MCF 10A (cell line): ENCODE measurements around the gene GGNBP2. TPM values are rescaled to one million over a fixed set of nuclear protein-coding genes. Genes with fewer than 3 reads are reported as not detected.
A peak's percentile ranks its signal among the peaks of the same experiment; 100 is the strongest.

Source experiments
- Bru-seq: library from RNA; stranded (reverse); fragments of 400-500 nt; gene quantifications from one replicate; lab custom pipeline; 2021; lab: Mats Ljungman, UMichigan
- BruChase-seq, 2 experiments: library from RNA; stranded (reverse); fragments of 400-500 nt; gene quantifications; one replicate each; lab custom pipeline; 2021; lab: Mats Ljungman, UMichigan
- BruUV-seq: library from RNA; stranded (reverse); fragments of 400-500 nt; replicated peaks from 2 replicates; lab custom pipeline; 2021; lab: Mats Ljungman, UMichigan
- CTCF ChIA-PET: fragments of 300-600 bp; sonication (Branson Sonifier 250); formaldehyde crosslinking; extraction: SDS; loops from one replicate; lab custom pipeline; 2021; ENCODE audit warnings: antibody characterized with exemption, inconsistent platforms; lab: Yijun Ruan, JAX
- POLR2A ChIA-PET: fragments of 300-600, 350-650 bp; sonication (Branson Sonifier 250); formaldehyde crosslinking; extraction: SDS; loops from one replicate; lab custom pipeline; 2020; ENCODE audit warnings: antibody characterized with exemption, inconsistent platforms; lab: Yijun Ruan, JAX
- DNase-seq: peaks from one replicate; pipeline ENCODE4 v3.0.0-alpha.2; 2018; ENCODE audit not compliant: unreplicated experiment
- H3K27ac Mint-ChIP-seq: one replicate; pipeline ENCODE4 v1.8.0; 2022; ENCODE audit warnings: mild to moderate bottlenecking, low read depth, mixed read lengths; ENCODE audit not compliant: unreplicated experiment
- H3K27me3 Mint-ChIP-seq: one replicate; pipeline ENCODE4 v1.8.0; 2022; ENCODE audit warnings: mixed read lengths; ENCODE audit not compliant: insufficient read depth, unreplicated experiment
- H3K36me3 Mint-ChIP-seq: one replicate; pipeline ENCODE4 v1.8.0; 2022; ENCODE audit warnings: mild to moderate bottlenecking, moderate library complexity, mixed read lengths; ENCODE audit not compliant: insufficient read depth, unreplicated experiment
- H3K4me1 Mint-ChIP-seq: one replicate; pipeline ENCODE4 v1.8.0; 2022; ENCODE audit warnings: mixed read lengths; ENCODE audit not compliant: insufficient read depth, unreplicated experiment
- H3K4me3 Mint-ChIP-seq: one replicate; pipeline ENCODE4 v1.8.0; 2022; ENCODE audit warnings: mild to moderate bottlenecking, moderate library complexity, mixed read lengths; ENCODE audit not compliant: unreplicated experiment
- H3K9me3 Mint-ChIP-seq: one replicate; pipeline ENCODE4 v1.8.0; 2022; ENCODE audit warnings: mixed read lengths; ENCODE audit not compliant: unreplicated experiment
- CTCF ChIP-seq: fragments of 200-600 bp; IDR thresholded peaks from one replicate; pipeline ENCODE4 v1.8.0; 2022; ENCODE audit warnings: antibody characterized with exemption, mild to moderate bottlenecking; ENCODE audit not compliant: unreplicated experiment
- intact Hi-C: fragments of 100-400 bp; cut with micrococcal nuclease; formaldehyde crosslinking; loops from 2 replicates; pipeline ENCODE4 v1.14.1; 2022
- long read RNA-seq: library from polyadenylated mRNA; stranded (forward); transcript quantifications from one replicate; pipeline ENCODE4 v2.0.0, GENCODE V29; 2022
- total RNA-seq: library from RNA; stranded (reverse); gene quantifications from 2 replicates; pipeline ENCODE4 v1.2.3, GENCODE V29; 2022

GGNBP2 gene
- 88.7 and 91.5 TPM in 2 replicates for total RNA-seq
- Bru-seq, nascent RNA, result percentile 91 among the genes with signal in this experiment
- BruChase-seq, experiment 1, labeled RNA remaining after a 6-hour chase, result percentile 83 among the genes with signal in this experiment
- BruChase-seq, experiment 2, labeled RNA remaining after a 2-hour chase, result percentile 92 among the genes with signal in this experiment
- long read RNA-seq, transcript GGNBP2-210 (2 exons, 2,315 nt), result minor isoform, 9 of 239 reads
- long read RNA-seq, transcript GGNBP2-212 (14 exons, 2,847 nt), result major isoform, 55 of 239 reads
- long read RNA-seq, partial matches to known transcripts, result 121 of 239 reads
- long read RNA-seq, other reads (novel, unspliced or antisense), result 53 of 239 reads

- H3K27me3 Mint-ChIP-seq, result no peaks in the 10 kb centered on the region
- intact Hi-C loops, result loop anchor here (1.0 to 2.0 kb wide), 2 partner anchors 10 to 48 kb away; partner anchors contain the start of genes MYO19 and PIGW
- ChIA-PET POLR2A (interaction anchor here (0.6 to 8.0 kb wide), 19 partner anchors 8 to 1036 kb away, joined by 3 to 266 read pairs (median 6); partner anchors contain the start of genes AATF, DHRS11, MRM1 and MYO19), CTCF (interaction anchor here (0.7 to 2.2 kb wide), 3 partner anchors 8 to 58 kb away, joined by 4 to 11 read pairs (median 5); partner anchors contain the start of gene MRM1)
- DNase-seq, result peak; percentile 95
- peak within 1 kb of the TSS; percentile 95 for H3K27ac Mint-ChIP-seq
- TSS peak; percentile 66 for BruUV-seq
- H3K9me3 Mint-ChIP-seq, result no peaks in the 10 kb centered on the region
- H3K36me3 Mint-ChIP-seq, result peaks cover 17% of the 10 kb centered on the region
- H3K4me3 Mint-ChIP-seq, result peak within 1 kb of the TSS; percentile 96
- H3K4me1 Mint-ChIP-seq, result peaks cover 13% of the 10 kb centered on the region
- TF ChIP-seq CTCF, result no peak
These were observed at the start of gene GGNBP2 for GRCh38 chr17:36544307-36545076. Gene GGNBP2, plus strand, starts transcription at chr17:36544919. Its CDS starts 806 bp downstream, at chr17:36545725.

GRCh38 chr17:36495076-36495578, 49.6 kb upstream of the GGNBP2 start:
- POLR2A ChIA-PET, result interaction anchor here (0.9 to 1.8 kb wide), 4 partner anchors 9 to 40 kb away, joined by 3 to 9 read pairs (median 4); partner anchors contain the start of genes MYO19, PIGW and ZNHIT3
- no peak for DNase-seq
- Mint-ChIP-seq H3K27ac (no peak overlapping the region), H3K36me3 (peaks cover 81% of the 10 kb centered on the region), H3K4me1 (no peaks in the 10 kb centered on the region), H3K27me3 (no peaks in the 10 kb centered on the region), H3K4me3 (no peak overlapping the region), H3K9me3 (no peaks in the 10 kb centered on the region)
- intact Hi-C loops, result no loop called here
- BruUV-seq, result no TSS peak
- CTCF ChIA-PET, result interaction anchor here (0.6 to 1.2 kb wide), 4 partner anchors 12 to 731 kb away, joined by 3 to 5 read pairs (median 4); no protein-coding TSS in a partner anchor
- no peak for TF ChIP-seq CTCF

DNA sequence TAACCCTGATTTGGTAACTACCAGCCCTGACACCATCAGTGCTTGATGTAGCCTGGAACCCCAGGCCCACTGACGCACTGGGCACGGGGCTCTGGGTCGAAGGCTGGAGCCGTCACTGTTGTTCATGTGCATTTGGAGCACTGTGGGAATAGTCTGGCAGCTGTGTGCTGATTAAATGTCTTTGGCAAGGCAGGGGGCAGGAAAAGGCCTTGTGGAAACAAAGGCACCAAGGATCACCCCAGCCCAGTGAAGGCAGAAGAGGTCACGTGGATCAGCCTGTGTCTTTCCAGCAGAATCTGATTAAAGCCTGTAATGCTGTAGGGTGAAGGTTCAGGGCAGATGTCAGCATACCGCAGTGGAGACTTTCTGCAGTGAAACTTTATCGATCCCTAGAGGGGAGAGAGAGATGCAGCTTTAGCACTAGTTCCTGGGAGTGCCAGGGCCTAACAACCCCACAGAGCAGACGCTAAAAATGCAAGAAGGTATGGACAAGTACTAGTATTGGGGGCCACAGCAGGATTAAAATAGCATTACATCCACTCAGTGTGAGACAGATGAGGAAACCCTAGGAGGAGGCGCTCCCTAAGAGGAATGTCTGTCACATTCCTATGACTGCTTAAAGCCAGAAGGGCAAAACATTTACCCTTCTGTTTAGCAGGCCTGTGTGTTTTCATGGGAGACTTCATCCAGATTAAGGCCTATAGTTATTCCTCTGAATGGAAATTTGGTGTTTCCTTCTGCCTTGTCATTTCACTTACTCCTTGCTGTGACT, 48.5 kb upstream of the GGNBP2 start:
- no TSS peak for BruUV-seq
- no peak overlapping the region for H3K4me3 Mint-ChIP-seq
- peaks cover 5% of the 10 kb centered on the region for H3K4me1 Mint-ChIP-seq
- POLR2A ChIA-PET, result interaction anchor here (1.6 to 1.8 kb wide), 2 partner anchors 10 to 39 kb away, joined by 4 to 9 read pairs; partner anchors contain the start of genes MYO19, PIGW and ZNHIT3
- CTCF ChIA-PET, result interaction anchor here (0.5 kb wide), 1 partner anchor 662 kb away, joined by 4 read pairs; no protein-coding TSS in a partner anchor
- H3K27me3 Mint-ChIP-seq, result no peaks in the 10 kb centered on the region
- H3K27ac Mint-ChIP-seq, result no peak overlapping the region
- intact Hi-C loops, result no loop called here
- H3K9me3 Mint-ChIP-seq, result no peaks in the 10 kb centered on the region
- no peak for TF ChIP-seq CTCF
- DNase-seq, result no peak
- H3K36me3 Mint-ChIP-seq, result peaks cover 86% of the 10 kb centered on the region
